HG03571 (cell line): ENCODE results near the gene KRT16.
"Not testable (repeated sequence)": the region's sequence is repeated elsewhere in the genome, so short reads cannot be mapped to it uniquely, and the experiment has no call there.

Experiments
- ATAC-seq: cut with Tn5 transposase; IDR thresholded peaks from one replicate; pipeline ENCODE4 v1.9.1; 2021; ENCODE audit not compliant: unreplicated experiment

KRT16 gene

GRCh38 chr17:41585301-41586056 lies 27.1 kb downstream of the KRT16 start:
- no peak for ATAC-seq

GRCh38 chr17:41584331-41584927 lies 28.1 kb downstream of the KRT16 start:
- not testable (repeated sequence) for ATAC-seq

- ATAC-seq = no peak
These were observed 29.1 kb downstream of the KRT16 start for GRCh38 chr17:41583137-41584127.

- not testable (repeated sequence) for ATAC-seq
These were observed 30.3 kb downstream of the KRT16 start for GRCh38 chr17:41582061-41582968.

- ATAC-seq = no peak
These were observed 31.1 kb downstream of the KRT16 start for GRCh38 chr17:41581366-41582060.

- ATAC-seq = no peak
These were observed 31.7 kb downstream of the KRT16 start for GRCh38 chr17:41580687-41581365.

- ATAC-seq = no peak
These were observed 32.4 kb downstream of the KRT16 start for GRCh38 chr17:41580244-41580575.

GRCh38 chr17:41579484-41580243 lies 32.9 kb downstream of the KRT16 start:
- peak; percentile 66 for ATAC-seq

- no peak for ATAC-seq
These were observed 33.6 kb downstream of the KRT16 start for GRCh38 chr17:41578971-41579370.

GRCh38 chr17:41578538-41578937 lies 34.0 kb downstream of the KRT16 start:
- no peak for ATAC-seq

- ATAC-seq = not testable (repeated sequence)
These were observed 35.8 kb downstream of the KRT16 start for GRCh38 chr17:41576740-41577139.

- no peak for ATAC-seq
These were observed 37.2 kb downstream of the KRT16 start for GRCh38 chr17:41575336-41575735.

- ATAC-seq = no peak
These were observed 40.8 kb downstream of the KRT16 start, which contains the start of gene KRT9 for GRCh38 chr17:41571561-41572434. TSS of gene KRT9 (minus strand) at chr17:41572059. CDS start at chr17:41571992, 67 bp downstream.

- no peak for ATAC-seq
These were observed 45.2 kb downstream of the KRT16 start for GRCh38 chr17:41567317-41567716.

GRCh38 chr17:41565338-41565737 lies 47.2 kb downstream of the KRT16 start:
- ATAC-seq = no peak

GRCh38 chr17:41563607-41564170 lies 48.9 kb downstream of the KRT16 start:
- ATAC-seq = no peak

GRCh38 chr17:41561554-41561953 lies 51.0 kb downstream of the KRT16 start:
- ATAC-seq = no peak
